Effector CD4-positive, alpha-beta T cell (primary cell): Measurements from ENCODE around the gene LPO. TPM values are rescaled to one million over a fixed set of nuclear protein-coding genes. Genes with fewer than 3 reads are reported as not detected.

Experiments used
- DNase-seq: peaks from one replicate; pipeline ENCODE4 v3.0.0-alpha.2; 2020
- total RNA-seq: gene quantifications from one replicate; lab custom pipeline; 2026; lab: John Stamatoyannopoulos, UW

Gene LPO
- total RNA-seq: not detected

DNA sequence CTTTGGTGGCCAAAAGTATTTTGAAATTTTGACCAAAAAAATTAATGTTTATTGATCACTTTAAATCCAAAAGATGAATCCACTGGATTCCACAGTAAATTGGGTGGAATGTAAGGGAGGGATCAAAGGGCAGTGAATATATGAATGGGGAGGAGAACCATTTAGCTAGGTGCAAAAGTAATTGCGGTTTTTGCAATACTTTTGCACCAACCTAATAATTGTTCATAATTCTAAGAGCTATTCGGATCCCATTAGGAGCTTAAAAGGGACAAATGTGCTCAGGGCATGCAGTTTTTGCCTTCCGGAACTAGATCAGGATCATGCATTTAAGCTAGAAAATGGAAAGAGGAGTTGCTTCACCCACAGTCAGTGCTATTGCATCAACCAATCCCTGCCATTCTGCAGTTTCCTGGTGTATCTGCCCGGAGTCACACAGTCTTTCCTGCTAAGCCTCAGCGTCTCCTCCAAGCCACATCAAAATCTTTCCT lies at the start of gene LPO:
Gene LPO, plus strand, starts transcription at position 438 of the 488 bp plus-strand sequence. CDS start 4,396 bp downstream, outside the sequence.
- DNase-seq: no peak

DNA sequence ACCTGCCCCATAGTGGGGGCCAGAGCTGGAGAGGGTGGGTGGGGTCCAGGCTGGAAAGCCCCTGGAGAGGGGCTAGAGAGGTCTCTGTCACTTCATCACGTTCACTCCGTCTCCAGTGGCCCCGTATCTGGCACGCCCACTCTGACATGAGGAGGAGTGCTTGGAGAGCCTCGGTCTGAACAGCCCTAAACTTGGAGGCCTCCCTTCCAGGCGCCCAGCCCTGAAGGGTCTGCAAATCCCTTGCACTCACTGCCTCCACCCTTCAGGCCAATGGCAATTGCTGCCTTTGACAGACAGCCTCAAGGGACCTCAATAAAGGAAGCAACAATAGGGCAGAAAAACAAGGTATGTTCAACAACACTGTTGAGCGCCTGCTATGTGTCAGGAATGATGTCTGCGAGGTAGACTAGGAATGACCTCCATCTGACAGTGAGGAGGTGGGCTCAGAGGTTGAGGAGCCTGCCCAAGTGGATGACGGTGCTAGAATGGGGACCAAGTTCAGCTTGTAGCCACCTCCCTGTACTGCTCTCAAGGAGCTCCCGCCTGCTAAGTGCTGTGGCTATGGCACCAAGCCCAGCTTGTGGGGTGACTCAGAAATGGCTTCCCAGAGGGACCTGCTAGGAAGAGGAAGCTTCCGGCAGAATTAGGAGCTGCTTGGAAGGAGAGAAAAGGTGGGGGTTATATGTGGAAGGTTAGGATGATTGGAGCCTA lies 48.8 kb upstream of the LPO start:
- no peak for DNase-seq

DNA sequence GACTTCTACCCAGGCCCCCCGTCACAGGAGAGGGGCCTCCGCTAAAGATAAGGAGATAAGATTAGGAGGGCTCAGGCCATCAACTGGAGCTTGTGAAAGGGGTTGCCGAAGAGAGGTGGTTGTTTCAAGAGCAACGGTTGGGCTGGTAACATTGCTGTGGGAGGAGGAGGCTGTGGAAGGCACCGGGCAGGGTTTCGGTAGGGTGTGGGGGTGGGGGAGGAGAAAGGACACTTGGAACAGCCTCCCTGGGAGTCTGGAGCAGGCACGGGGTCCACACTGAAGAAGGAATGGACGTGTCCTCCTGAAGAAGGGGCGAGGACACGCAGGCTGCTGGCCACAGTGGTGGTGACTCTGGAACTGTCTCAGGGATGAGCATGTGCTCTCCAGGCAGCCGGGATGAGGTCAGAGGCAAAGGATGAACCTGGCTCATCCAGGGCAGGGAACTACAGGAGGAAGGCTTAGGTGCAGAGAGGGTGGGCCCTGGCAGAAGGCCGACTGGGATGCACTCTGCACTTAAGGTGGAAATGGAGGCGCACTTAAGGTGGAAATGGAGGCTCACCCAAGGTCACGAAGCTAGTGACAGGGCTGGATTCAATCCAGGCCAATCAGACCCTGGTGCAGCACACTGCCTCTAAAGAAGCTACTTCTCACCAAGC lies 47.0 kb upstream of the LPO start:
- DNase-seq: no peak

DNA sequence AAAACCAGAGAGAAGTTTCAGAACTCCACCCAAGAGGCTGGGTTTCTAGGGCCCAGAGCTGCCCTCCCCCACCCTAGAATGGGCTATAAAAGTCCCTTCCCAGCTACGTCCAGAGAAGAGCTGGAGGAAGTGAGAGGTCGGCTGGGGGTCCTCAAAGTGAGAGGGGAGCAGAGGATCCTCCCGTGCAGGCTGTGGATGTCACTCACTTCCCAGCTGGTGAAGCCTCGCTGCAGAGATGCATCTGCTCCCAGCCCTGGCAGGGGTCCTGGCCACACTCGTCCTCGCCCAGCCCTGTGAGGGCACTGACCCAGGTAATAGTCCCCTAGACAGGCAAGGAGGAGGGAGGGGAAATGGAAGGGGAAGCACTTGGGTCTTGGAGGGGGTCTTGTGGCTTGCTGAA lies 45.8 kb upstream of the LPO start, which contains the start of gene EPX:
Gene EPX, plus strand, starts transcription at position 115 of the 400 bp plus-strand sequence. Its CDS starts 121 bp downstream, at position 236.
- no peak for DNase-seq

DNA sequence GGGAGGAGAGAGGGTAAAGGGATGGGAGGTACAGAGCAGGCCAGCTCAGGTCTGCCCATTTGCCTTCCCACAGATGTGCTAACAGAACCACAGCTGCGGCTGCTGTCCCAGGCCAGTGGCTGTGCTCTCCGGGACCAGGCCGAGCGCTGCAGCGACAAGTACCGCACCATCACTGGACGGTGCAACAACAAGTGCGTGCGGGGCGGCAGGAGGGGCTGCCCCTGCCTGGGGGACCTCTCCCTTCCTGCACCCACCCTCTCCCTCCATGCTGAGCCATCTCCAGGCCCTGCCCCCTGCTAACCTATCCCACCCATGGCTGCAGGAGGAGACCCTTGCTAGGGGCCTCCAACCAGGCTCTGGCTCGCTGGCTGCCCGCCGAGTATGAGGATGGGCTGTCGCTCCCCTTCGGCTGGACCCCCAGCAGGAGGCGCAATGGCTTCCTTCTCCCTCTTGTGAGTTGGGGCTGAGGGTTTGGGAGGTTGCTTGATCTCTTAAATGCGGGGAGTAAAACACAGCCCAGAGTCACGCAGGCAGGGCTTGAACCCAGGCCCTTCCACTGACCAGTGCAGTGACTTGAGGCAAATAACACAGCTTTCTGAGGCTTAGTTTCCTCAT lies 44.6 kb upstream of the LPO start:
- DNase-seq: no peak

DNA sequence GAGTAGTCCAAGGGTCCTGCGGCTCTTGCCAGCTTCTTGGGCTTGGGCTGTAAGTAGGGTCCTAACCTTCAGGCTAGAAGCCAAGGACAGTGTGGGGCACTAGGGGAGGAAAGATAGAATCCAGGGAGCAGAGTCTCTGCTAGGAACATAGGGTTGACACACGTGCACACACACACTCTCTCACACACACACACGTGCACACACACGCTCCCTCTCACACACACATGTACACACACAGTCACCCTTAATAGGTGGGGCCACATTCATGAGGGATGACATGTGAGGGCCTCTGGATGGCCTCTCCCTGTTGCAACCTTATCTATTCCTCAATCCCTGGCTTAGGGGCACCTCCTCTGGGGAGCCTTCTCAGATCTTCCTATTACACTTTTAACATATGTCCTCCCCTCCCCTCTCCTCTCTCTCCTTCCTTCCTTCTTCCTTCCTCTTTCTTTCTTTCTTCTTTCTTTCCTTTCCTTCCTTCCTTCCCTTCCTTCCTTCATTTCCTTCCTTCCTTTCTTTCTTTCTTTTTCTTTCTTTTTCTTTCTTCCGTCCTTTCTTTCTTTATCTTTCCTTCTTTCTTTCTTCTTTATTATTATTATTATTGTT lies 42.8 kb upstream of the LPO start:
- no peak for DNase-seq

DNA sequence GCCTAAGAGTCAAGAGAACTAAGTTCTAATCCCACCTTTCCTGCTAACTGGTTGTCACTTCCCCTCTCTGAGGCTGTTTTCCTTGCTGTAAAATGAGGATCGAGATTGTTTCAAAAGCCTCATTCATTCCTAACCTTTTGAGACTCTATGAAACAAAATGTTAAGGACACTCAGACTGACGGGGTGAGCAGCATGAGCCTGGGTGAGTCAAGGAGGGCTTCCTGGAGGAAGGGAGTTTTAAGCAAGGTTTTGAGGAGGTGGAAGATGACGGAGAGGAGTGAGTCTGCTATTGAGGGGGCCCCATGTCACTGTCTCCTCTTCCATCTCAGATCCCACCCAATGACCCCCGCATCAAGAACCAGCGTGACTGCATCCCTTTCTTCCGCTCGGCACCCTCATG lies 41.8 kb upstream of the LPO start:
- no peak for DNase-seq

DNA sequence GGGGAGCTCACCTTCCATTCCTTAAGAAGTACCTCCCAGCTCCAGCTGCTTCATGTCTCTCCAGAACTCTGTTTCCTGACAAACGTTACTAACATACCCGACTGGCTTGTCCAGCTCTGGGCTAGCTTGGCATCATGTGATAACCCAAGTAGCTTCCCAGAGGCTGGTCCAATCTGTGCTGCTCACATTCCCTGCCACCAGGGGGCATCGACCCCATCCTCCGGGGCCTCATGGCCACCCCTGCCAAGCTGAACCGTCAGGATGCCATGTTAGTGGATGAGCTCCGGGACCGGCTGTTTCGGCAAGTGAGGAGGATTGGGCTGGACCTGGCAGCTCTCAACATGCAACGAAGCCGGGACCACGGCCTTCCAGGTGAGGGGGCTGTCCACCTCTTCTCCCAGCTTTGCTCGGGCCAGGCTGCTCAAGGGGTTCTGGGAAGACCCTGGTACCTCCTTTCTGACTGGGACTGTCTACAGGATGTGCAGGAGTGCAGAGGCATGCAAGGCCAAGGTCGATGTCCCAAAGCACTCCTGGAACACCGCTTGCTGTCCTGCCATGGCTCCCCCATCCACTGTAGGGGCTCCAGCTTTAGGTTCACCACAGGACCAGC lies 38.3 kb upstream of the LPO start:
- peak; percentile 35 for DNase-seq

DNA sequence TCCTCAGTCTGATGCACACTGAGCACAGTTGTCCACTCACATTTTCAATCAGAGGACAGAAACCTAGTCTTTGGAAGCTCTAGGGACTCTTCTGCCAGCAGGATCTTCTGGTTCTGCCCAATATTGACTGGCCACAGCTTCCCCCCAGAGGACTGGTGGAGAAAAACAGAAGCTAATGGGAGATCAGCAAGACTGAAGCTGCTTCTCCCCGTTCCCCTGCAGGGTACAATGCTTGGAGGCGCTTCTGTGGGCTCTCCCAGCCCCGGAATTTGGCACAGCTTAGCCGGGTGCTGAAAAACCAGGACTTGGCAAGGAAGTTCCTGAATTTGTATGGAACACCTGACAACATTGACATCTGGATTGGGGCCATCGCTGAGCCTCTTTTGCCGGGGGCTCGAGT lies 35.5 kb upstream of the LPO start:
- DNase-seq: no peak

DNA sequence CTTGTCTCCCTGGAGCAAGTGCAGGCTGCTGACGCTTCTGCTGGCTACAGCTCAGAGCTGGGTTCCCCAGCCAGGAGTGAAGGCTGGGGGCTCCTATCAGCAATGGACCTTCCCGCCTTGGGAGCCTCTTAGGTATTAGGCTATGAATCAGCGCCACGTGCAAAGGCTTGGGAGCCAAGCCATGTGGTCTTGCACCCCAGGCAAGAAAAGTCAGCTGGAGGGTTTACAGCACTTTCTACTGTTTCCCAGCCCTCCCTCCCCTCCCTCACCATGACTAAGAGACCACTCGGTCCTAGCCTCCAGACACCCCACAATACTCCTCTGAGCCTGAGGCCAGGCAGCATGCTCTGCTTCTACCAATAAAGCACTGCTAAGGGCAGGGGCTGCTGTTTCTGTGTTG lies 33.6 kb upstream of the LPO start:
- no peak for DNase-seq

DNA sequence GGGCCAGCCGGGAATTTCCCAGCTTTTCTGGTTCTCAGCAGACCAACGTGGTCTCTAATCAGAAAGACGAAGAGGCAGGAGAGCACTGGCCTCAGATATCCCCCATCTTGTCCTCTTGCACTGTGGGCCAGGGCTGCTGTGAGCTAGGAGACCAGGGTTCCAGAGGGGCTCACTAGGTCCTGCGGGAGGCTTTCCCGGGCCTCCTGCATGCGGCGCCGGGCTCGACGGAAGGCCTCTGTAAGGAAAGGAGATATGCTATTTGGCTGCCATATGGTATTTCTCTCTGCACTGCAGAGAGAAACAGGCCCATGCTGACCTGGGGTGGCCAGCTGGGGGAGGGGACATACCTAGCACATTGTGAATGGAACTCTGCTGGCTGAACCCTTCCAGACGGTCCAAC lies 32.4 kb upstream of the LPO start:
- DNase-seq: no peak

DNA sequence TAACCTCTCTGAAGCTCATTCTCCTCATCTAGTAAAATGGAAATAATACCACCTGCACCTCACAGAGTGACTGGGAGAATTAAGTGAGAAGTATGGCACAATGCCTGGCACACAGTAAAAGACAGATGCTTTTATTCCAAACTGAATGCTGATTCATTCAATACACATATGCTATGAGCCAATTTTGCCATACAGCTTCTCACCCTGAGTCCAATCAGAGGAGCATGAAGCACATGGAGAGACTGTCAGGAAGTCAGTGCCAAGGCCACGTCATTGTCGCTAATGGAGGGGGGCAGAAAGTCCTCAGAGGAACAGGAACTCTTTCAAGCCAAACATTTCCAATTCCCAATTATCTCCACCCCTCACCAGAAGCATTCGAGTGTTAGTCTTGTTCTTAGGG lies 30.9 kb upstream of the LPO start:
- no peak for DNase-seq

DNA sequence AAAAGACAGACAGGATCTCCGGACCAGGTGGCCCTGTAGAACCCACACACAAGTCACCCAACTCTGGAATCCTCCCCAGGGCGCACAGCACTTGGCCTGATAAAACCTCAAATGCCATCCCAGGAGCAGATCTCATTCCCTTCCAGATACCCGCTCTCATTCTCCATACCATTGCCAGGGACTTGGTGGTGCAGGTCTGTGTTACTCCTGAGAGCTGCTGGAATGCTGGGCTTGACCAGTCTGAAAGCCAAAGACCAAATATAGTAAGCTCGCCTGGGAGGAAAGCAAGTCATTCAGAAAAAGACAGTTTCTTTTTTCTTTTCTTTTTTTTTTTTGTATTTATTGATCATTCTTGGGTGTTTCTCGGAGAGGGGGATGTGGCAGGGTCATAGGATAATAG lies 30.0 kb upstream of the LPO start:
- DNase-seq: no peak

DNA sequence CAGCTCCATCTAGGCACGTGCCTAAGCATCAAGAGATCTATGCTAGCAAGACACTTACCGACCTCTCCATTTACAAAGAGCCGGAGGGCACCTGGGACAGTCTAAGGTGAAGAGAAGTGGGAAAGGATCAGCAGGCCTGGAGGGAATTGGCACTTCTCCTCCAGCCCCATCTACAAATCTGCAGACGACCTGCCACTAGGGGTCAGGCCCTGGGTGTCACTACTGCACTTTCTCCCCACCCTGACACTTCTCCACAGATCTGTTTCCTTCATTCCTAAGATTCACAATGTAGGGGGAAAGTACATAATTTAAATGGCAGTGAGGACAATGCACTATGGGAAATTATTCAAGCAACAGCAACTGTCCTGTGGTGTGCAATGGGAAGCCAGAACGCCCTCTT lies 27.5 kb upstream of the LPO start:
- DNase-seq: no peak

DNA sequence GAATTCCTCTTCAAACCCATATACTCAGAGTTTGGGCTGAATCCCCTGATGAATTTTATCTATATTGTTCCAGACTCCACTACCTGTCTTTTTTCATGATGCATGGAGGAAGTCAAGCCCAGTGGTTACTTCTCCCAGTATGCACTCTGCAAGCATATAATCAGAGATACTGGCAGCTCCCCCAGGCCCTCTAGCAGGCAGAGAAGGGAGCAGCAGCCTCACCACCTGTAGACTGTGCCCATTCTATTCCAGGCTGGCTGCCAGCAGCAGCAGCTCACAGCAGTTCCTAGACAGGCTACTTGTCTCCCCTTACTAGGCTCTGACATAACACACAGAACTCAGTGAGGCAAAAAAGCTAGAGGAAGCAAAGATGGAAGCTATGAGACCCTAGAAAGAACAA lies 22.7 kb upstream of the LPO start:
- no peak for DNase-seq

DNA sequence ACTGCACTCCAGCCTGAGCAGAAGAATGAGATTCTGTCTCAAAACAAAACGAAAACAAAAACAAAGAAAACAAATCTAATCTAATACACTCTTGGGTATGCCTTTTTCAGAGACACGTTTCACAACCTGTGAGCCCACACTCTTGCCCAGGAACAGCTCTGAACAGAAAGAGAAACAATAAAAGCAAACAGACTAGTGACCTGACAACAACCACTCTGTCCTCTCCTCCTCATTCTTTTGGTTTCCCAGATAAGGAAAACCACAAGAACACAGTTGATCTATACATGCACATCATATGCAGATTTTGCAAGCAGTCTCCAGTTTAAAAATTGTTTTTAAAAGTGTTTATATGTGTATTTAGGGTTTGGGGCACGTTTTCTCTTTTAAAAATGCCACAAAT lies 20.6 kb upstream of the LPO start:
- DNase-seq: no peak

DNA sequence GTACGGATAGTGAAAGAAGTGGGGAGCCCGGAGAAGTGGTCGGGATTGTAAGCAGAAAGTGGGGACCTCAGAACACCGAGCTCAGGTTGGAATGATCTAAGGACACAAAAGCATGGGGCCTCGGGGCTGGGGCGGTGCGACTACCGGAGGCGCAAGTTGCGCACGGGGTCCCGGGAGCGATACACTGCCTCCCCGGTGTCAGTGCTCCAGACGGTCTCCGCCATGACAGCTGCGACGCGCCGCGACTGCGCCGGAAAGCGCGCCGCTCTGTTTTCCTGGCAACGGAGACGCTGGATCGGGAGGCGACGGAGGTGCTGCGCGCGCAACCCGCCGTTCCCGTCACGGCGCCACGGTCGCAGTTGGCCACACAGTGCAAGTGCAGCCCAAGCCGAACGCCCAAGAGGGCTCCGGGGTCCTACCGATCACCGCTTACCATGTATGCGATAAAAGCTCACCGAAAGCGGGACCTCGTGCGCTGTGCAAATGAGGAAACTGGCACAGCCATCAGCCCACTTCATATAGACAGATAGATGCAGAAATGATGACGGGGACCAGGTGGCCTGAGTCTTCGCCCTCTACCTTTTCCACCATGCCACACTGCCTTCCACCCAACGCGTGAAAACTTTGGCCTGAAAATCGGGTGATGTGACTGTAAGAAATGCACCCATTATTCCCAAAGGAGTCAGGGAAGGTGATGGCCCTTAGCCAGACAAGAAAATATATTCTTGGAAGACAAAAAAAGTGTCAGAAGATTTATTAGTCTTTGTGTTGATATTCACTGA lies 19.2 kb upstream of the LPO start, which contains the start of gene MKS1:
Gene MKS1, minus strand, starts transcription at position 249 of the 782 bp plus-strand sequence. Its CDS starts 25 bp downstream, at position 224.
- DNase-seq: peak; percentile 93

DNA sequence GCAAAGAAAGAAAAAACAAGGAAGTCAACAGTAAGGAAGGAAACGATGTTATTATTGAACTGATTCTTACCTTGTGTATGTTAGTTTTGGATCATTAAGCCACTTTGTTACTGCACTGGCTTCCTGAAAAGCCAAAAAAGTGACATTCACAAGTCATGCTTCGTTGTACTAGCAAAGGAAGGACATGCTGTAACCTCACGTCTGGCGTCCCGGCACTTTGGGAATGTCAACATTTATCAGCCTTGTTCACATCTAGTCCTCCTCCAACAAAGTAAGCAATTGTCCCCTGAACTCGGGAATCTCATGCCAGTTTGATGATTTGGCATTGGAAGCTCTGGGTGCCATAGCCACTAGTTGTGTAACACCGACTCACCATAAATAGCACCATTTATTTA lies 18.6 kb upstream of the LPO start:
- no peak for DNase-seq

DNA sequence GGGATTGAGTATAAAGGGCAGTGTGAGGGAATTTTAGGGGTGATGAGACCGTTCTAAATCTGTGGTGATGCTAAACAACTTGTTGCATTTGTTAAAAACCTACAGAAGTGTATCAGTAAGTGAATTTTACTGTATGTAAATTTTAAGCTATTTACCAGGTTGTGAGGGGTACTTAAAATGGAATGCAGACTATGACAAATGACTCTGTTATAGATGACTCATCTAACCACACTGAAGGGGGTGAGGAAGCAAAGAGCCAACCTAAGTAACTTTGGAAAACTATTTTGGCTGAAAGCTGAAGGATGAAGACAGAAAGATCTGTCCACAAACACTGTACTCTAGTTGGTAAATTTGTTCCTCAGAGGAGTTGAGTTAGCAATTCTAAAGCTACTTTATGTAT lies 14.1 kb upstream of the LPO start:
- no peak for DNase-seq

DNA sequence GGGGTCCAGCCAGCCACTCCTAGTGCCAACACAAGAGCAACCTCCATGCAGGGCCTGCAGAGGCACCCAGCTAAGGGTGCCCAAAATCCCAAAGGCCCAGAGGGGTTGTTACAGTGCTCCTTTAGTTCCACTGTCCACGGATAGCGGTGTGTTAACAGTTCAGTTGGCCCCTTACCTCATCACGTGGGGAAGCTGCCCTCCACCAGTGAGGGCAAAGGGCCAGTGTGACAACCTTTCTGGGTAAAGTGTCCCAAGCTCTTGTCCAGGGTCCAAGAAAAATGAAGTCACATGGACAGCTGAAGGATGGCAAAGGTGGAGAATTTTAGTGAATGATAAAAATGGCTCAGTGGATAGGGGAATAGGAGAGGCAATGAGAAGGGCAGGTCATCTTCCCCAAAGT lies 10.7 kb upstream of the LPO start:
- no peak for DNase-seq

DNA sequence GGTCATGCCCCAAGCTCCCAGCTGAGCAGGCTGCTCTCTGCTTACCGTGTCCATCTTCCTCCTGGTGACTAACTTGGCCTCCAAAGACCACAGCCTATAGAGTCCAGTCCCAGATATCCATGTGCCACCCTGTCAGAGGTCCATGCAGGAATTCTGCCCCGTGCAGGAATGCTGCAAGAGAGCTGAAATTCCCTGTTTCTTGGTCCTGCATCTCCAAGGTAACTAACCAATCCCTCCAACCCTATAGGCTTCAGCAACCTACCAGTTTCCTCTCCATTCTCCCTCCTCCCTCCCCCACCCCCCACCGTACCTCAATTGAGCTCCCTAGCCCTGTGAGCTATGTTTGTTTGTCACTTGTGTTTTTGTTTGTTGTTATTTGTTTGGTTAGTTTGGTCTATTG lies 9.7 kb upstream of the LPO start:
- DNase-seq: no peak

DNA sequence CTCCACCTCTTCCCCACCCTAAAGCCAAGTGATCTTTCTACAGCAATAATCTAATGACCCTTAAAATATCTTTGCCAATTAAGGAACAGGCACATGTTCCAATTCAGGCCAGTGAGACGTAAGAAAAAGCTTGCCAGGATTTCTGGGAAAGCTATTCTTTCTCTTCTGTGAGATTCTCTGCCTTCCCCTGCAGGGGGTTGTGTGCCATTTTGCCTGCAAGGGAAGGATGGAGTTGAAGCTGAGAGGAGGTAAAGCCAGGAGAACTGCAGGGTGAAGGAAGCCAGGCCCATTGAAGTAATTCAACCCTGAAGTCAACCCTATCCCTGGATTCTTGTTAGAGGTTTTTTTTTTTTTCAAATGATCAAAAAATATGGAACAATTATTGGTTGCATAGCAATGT lies 9.0 kb upstream of the LPO start:
- no peak for DNase-seq
